CD4-positive, alpha-beta memory T cell (primary cell): ENCODE results near the gene TMEM205. TPM values are rescaled to one million over a fixed set of nuclear protein-coding genes. Genes with fewer than 3 reads are reported as not detected.
A peak's percentile ranks its signal among the peaks of the same experiment; 100 is the strongest.

Experiments
- CTCF ChIA-PET: fragments of 350-600 bp; sonication (Branson Sonifier 250); formaldehyde crosslinking; loops from one replicate; lab custom pipeline; 2021; ENCODE audit warnings: inconsistent platforms; ENCODE audit not compliant: partially characterized antibody; lab: Charles Lee
- POLR2A ChIA-PET: fragments of 350-600 bp; sonication (Branson Sonifier 250); formaldehyde crosslinking; loops from one replicate; lab custom pipeline; 2021; ENCODE audit not compliant: partially characterized antibody; lab: Charles Lee
- DNase-seq, 5 donors: peaks; one replicate each; pipeline versions ENCODE4 v3.0.0 to v3.0.0-alpha.2; 2020 to 2022; ENCODE audit warnings: mixed read lengths in 1 of 5
- H3K27ac ChIP-seq: one replicate; pipeline ENCODE4 v1.7.0; 2013; ENCODE audit warnings: low read depth, low read length
- H3K27me3 ChIP-seq: 2 replicates; pipeline ENCODE4 v1.7.0; 2013; ENCODE audit warnings: mild to moderate bottlenecking, low read length, moderate library complexity; ENCODE audit not compliant: insufficient read depth
- H3K36me3 ChIP-seq: 2 replicates; pipeline ENCODE4 v1.7.0; 2013; ENCODE audit warnings: mild to moderate bottlenecking, low read length, moderate library complexity; ENCODE audit not compliant: insufficient read depth
- H3K4me1 ChIP-seq: 2 replicates; pipeline ENCODE4 v1.7.0; 2013; ENCODE audit warnings: mild to moderate bottlenecking, low read length, moderate library complexity; ENCODE audit not compliant: insufficient read depth
- H3K4me3 ChIP-seq, 2 donors: one replicate each; pipeline ENCODE4 v1.7.0; 2013; ENCODE audit warnings: low read length in 2 of 2, mild to moderate bottlenecking in 1 of 2
- H3K9me3 ChIP-seq, 2 donors: one replicate each; pipeline ENCODE4 v1.7.0; 2013; ENCODE audit warnings: low read length in 2 of 2, control low read depth in 1 of 2; ENCODE audit not compliant: control insufficient read depth in 1 of 2
- H3K27ac Mint-ChIP-seq, 7 donors: one replicate each; pipeline ENCODE4 v1.8.0; 2020 to 2021; ENCODE audit warnings: mixed read lengths in 7 of 7, mild to moderate bottlenecking in 6 of 7, inconsistent platforms in 3 of 7, moderate library complexity in 3 of 7
- H3K27me3 Mint-ChIP-seq, 2 donors: one replicate each; pipeline ENCODE4 v1.8.0; 2020 to 2021; ENCODE audit warnings: mixed read lengths in 2 of 2
- H3K36me3 Mint-ChIP-seq, 2 donors: one replicate each; pipeline ENCODE4 v1.8.0; 2020 to 2021; ENCODE audit warnings: mixed read lengths in 2 of 2, inconsistent platforms in 1 of 2, mild to moderate bottlenecking in 1 of 2
- H3K4me1 Mint-ChIP-seq, 4 donors: one replicate each; pipeline ENCODE4 v1.8.0; 2020 to 2021; ENCODE audit warnings: mixed read lengths in 4 of 4, mild to moderate bottlenecking in 1 of 4
- H3K4me3 Mint-ChIP-seq, 8 donors: one replicate each; pipeline ENCODE4 v1.8.0; 2020 to 2021; ENCODE audit warnings: mixed read lengths in 8 of 8, mild to moderate bottlenecking in 7 of 8, moderate library complexity in 6 of 8, inconsistent platforms in 3 of 8
- H3K9me3 Mint-ChIP-seq, 8 donors: one replicate each; pipeline ENCODE4 v1.8.0; 2020 to 2021; ENCODE audit warnings: mixed read lengths in 8 of 8, mild to moderate bottlenecking in 5 of 8, inconsistent platforms in 3 of 8, moderate library complexity in 1 of 8
- intact Hi-C: fragments of 100-400 bp; cut with micrococcal nuclease; formaldehyde crosslinking; loops from one replicate; pipeline ENCODE4 v1.15.1; 2023
- polyA plus RNA-seq, 2 donors: library from polyadenylated mRNA; unstranded; fragments of 300-500 nt; fragmentation: Illumina TruSeq; gene quantifications; one replicate each; pipeline ENCODE4 v1.2.3, GENCODE V29; 2021
- total RNA-seq, 2 experiments: library from RNA; stranded (reverse); gene quantifications; one replicate each; pipeline ENCODE4 v1.2.3, GENCODE V29; 2021

TMEM205 gene
- 10 to 100 TPM; 26.1 to 28.5 TPM for total RNA-seq
- polyA plus RNA-seq, result 10 to 100 TPM; 56.1 to 86.3 TPM

DNA sequence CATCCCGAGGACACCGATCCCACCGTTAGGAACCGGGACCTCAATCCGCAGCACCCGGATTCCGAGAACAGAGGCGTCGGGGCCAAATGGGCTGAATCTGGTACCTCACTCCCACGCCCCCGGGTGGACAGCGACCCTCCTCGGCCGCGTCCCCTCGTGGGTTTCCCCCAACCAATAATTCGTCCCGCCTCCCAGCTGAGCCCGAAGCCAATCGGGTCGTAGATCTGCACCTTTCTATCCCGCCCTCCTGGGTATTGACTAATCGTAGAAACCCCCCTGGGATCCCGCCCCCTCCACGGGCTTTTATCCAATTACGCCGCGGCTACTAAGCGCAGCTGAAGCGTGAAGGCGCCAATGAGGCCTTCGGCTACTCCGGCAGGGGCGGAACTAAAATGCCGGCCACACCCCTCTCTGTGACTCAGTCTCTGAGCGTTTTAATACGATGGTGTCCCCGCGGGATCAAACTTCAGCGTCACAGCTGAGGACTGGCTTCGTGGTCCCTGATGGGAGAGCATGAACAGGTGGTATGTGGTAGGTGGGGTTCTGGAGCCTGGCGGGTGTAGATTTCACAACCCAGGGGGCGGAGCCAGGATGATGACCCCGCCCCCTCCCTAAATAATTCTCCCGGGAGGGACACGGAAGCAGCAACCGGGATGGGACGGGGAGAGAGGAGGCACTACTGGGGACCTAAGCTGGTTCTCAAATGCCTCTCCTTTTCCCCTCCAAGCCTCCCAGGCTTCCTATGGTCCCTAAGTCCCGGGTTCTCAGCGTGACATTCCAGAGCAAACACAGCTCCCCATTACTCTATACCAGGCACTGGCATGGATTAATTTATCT lies at the start of gene TMEM205, which contains the start of gene CCDC159:
TMEM205 (minus strand) TSS at position 165 of the 837 bp plus-strand sequence. CDS start 649 bp downstream, outside the sequence.
CCDC159 (plus strand) TSS at position 416 of the 837 bp plus-strand sequence; CDS start at position 504, 88 bp downstream.
- H3K27me3 ChIP-seq, result no peaks in the 10 kb centered on the region
- peak within 1 kb of the TSS; percentile 88 for H3K27ac ChIP-seq
- peak within 1 kb of the TSS; percentile 92 to 96 for H3K4me3 ChIP-seq
- ChIA-PET CTCF (interaction anchor here (2.1 to 2.3 kb wide), 2 partner anchors 29 to 35 kb away, joined by 6 to 12 read pairs; partner anchors contain the start of gene SWSAP1), POLR2A (interaction anchor here (0.9 to 6.2 kb wide), 13 partner anchors 18 to 511 kb away, joined by 3 to 54 read pairs (median 4); partner anchors contain the start of genes ELOF1, EPOR, SWSAP1 and TMED1)
- H3K9me3 ChIP-seq, result no peaks in the 10 kb centered on the region
- intact Hi-C loops, result loop anchor here (1.0 kb wide), 3 partner anchors 28 to 89 kb away; partner anchors contain the start of genes ODAD3, PRKCSH and SWSAP1
- H3K36me3 ChIP-seq, result no peaks in the 10 kb centered on the region
- H3K4me3 Mint-ChIP-seq, result peak within 1 kb of the TSS; percentile 95 to 98 (median 97)
- H3K4me1 Mint-ChIP-seq, result peaks cover 17 to 32% (median 25%) of the 10 kb centered on the region in 4 donors
- DNase-seq, result peak; percentile 97 to 100 (median 99)
- H3K4me1 ChIP-seq, result peaks cover 17% of the 10 kb centered on the region
- no peaks in the 10 kb centered on the region for H3K27me3 Mint-ChIP-seq
- H3K9me3 Mint-ChIP-seq, result peaks cover 0 to 6% (median 0%) of the 10 kb centered on the region in 8 donors
- peaks cover 5 to 7% of the 10 kb centered on the region in 2 donors for H3K36me3 Mint-ChIP-seq
- H3K27ac Mint-ChIP-seq, result peak within 1 kb of the TSS; percentile 80 to 98 (median 95)

DNA sequence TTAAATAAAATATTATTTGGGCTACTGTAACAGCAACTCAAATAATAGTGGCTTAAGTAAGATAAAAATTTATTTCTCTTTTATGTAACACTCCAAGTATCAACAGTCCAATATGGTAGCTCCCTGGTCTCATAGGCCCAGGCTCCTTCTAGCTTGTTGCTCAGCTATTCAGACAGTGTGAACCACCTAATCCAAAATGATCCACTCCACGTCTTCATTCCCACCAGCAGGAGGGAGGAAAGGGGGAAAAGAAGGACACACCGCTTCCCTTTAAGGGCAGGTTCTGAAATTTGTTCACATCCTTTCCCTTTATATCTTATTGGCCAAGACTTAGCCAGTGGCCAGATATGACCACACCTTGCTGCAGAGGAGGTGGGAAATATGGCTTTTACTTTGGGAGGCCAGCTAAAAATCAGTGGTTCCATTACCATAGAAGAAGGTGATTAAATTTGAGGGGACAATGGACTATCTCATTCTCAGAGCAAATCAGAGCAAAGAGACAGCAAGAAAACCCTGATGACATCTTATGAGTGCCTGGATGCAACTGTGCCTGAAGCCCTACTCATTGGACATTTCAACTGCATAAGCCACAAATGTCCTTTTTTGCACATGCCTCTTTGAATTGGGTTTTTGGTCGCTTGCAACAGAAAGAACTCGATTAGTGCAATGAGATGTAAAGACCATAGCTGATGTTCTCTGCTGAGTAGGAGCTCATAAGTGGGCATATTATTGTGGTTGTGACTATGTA lies 45.0 kb upstream of the TMEM205 start:
- no peak overlapping the region for H3K4me3 Mint-ChIP-seq
- H3K36me3 ChIP-seq, result no peaks in the 10 kb centered on the region
- POLR2A ChIA-PET, result interaction anchor here (1.2 kb wide), 1 partner anchor 10 kb away, joined by 5 read pairs; no protein-coding TSS in a partner anchor
- H3K27ac Mint-ChIP-seq, result no peak overlapping the region
- no peak overlapping the region for H3K27ac ChIP-seq
- H3K4me3 ChIP-seq, result no peak overlapping the region
- H3K27me3 ChIP-seq, result no peaks in the 10 kb centered on the region
- no peaks in the 10 kb centered on the region for H3K9me3 ChIP-seq
- H3K36me3 Mint-ChIP-seq, result no peaks in the 10 kb centered on the region
- H3K9me3 Mint-ChIP-seq, result peaks cover 0 to 4% (median 0%) of the 10 kb centered on the region in 8 donors
- peaks cover 4 to 5% of the 10 kb centered on the region in 2 donors for H3K27me3 Mint-ChIP-seq
- CTCF ChIA-PET, result interaction anchor here (1.4 to 2.2 kb wide), 3 partner anchors 10 to 92 kb away, joined by 4 to 13 read pairs (median 5); no protein-coding TSS in a partner anchor
- H3K4me1 Mint-ChIP-seq, result peaks cover 5 to 20% (median 5%) of the 10 kb centered on the region in 4 donors
- no peaks in the 10 kb centered on the region for H3K4me1 ChIP-seq
- intact Hi-C loops, result no loop called here
- no peak for DNase-seq

DNA sequence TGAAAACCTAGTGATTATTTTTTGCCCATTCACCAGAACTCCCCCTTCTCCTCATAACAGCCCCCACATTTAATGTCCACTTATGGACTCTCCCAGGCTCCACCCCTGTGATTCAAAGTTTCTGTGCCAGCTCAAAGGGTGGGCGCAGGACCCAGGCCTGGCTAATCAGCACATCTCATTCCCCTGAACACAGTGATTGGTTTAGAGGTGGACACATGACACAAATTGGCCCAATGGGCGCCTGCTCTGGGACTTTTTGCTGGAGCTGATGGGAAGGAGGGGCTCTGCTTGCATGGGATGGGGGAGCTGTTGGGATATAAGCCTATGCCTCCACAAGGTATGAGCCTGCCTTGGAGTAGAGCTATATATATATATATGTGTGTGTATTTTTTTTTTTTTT lies 44.3 kb upstream of the TMEM205 start:
- Mint-ChIP-seq H3K36me3 (no peaks in the 10 kb centered on the region), H3K27me3 (peaks cover 3 to 5% of the 10 kb centered on the region in 2 donors), H3K4me3 (no peak overlapping the region), H3K9me3 (peaks cover 0 to 4% (median 0%) of the 10 kb centered on the region in 8 donors), H3K27ac (no peak overlapping the region), H3K4me1 (peaks cover 5 to 20% (median 5%) of the 10 kb centered on the region in 4 donors)
- H3K4me3 ChIP-seq, result no peak overlapping the region
- H3K27ac ChIP-seq, result no peak overlapping the region
- no peaks in the 10 kb centered on the region for H3K27me3 ChIP-seq
- ChIA-PET POLR2A (interaction anchor here (1.2 kb wide), 1 partner anchor 9 kb away, joined by 5 read pairs; no protein-coding TSS in a partner anchor), CTCF (interaction anchor here (1.4 to 2.2 kb wide), 3 partner anchors 9 to 92 kb away, joined by 4 to 13 read pairs (median 5); no protein-coding TSS in a partner anchor)
- intact Hi-C loops, result no loop called here
- no peak for DNase-seq
- H3K4me1 ChIP-seq, result no peaks in the 10 kb centered on the region
- no peaks in the 10 kb centered on the region for H3K9me3 ChIP-seq
- no peaks in the 10 kb centered on the region for H3K36me3 ChIP-seq

DNA sequence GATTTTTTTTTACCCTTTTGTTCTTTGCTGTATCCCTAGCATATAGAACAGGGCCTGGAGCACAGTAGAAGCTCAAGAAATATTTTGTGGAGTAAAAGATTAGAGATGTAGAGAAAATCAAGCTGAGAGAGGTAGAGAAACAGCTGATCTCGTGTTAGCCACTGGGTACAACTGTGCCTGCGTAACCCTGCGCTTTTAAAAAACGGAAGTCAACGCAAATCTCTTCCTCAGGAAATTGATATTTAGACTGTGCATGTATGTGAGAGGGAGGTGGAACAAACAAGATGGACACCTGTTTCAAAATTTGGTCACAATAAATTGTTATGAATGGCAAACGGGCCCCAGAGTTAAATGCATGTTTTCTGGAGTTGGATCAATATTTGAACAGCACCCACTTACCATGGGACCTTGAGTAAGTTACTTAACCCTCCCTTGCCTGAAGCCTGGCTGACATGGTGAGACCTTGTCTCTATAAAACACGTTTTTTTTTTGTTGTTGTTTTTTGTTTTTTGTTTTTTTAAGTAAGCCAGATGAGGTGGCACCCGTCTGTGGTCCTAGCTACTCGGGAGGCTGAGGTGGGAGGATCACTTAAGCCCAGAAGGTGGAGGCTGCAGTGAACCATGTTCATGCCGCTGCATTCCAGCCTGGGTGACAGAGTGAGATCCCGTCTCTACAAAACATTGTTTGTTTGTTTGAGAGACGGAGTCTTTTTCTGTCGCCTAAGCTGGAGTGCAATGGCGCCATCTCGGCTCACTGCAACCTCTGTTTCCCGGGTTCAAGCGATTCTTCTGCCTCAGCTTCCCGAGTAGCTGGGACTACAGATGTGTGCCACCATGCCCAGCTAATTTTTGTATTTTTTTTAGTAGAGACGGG lies 41.3 kb upstream of the TMEM205 start:
- no peaks in the 10 kb centered on the region for H3K27me3 ChIP-seq
- no peaks in the 10 kb centered on the region for H3K9me3 ChIP-seq
- intact Hi-C loops, result no loop called here
- no peak overlapping the region for H3K4me3 ChIP-seq
- H3K36me3 ChIP-seq, result no peaks in the 10 kb centered on the region
- peak in 1 of 5 donors; percentile 19 for DNase-seq
- peaks cover 12% of the 10 kb centered on the region for H3K4me1 ChIP-seq
- H3K27ac ChIP-seq, result no peak overlapping the region
- ChIA-PET CTCF (interaction anchor here (1.0 to 1.2 kb wide), 2 partner anchors 13 to 95 kb away, joined by 4 read pairs; partner anchors contain the start of gene SWSAP1), POLR2A (interaction anchor here (1.2 to 1.7 kb wide), 3 partner anchors 12 to 41 kb away, joined by 4 to 9 read pairs (median 4); partner anchors contain the start of genes CCDC159 and TMEM205)
- H3K27me3 Mint-ChIP-seq, result peaks cover 2 to 6% of the 10 kb centered on the region in 2 donors
- peaks cover 0 to 4% (median 0%) of the 10 kb centered on the region in 8 donors for H3K9me3 Mint-ChIP-seq
- no peaks in the 10 kb centered on the region for H3K36me3 Mint-ChIP-seq
- H3K27ac Mint-ChIP-seq, result peak overlapping the region in 1 of 7 donors; percentile 17
- peak overlapping the region in 1 of 8 donors; percentile 26 for H3K4me3 Mint-ChIP-seq
- H3K4me1 Mint-ChIP-seq, result peaks cover 4 to 16% (median 10%) of the 10 kb centered on the region in 4 donors

DNA sequence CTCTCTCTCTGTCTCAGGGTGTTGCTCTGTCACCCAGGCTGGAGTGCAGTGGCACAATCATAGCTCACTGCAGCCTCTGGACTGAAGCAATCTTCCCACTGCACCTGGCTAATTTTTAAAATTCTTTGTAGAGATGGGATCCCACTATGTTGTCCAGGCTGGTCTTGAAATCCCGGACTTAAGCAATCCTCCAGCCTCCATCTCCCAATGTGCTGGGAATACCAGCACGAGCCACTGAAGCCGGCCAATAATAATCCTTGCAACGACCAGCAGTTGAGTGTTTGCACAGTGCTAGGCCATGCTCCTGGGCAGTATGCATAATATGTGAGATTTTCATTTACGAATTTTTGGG lies 38.7 kb upstream of the TMEM205 start:
- no peak for DNase-seq
- Mint-ChIP-seq H3K27ac (no peak overlapping the region), H3K4me3 (no peak overlapping the region), H3K36me3 (peaks cover 0 to 6% of the 10 kb centered on the region in 2 donors), H3K9me3 (no peaks in the 10 kb centered on the region), H3K27me3 (peaks cover 9 to 11% of the 10 kb centered on the region in 2 donors), H3K4me1 (peaks cover 18 to 39% (median 28%) of the 10 kb centered on the region in 4 donors)
- intact Hi-C loops, result loop anchor here (5.0 kb wide), 1 partner anchor 38 kb away; no protein-coding TSS in a partner anchor
- Histone ChIP-seq H3K27me3 (no peaks in the 10 kb centered on the region), H3K4me3 (no peak overlapping the region), H3K36me3 (no peaks in the 10 kb centered on the region), H3K4me1 (peaks cover 32% of the 10 kb centered on the region), H3K9me3 (no peaks in the 10 kb centered on the region), H3K27ac (no peak overlapping the region)
- CTCF ChIA-PET, result no interaction called here
- POLR2A ChIA-PET, result interaction anchor here (2.2 kb wide), 1 partner anchor 10 kb away, joined by 23 read pairs; the partner anchor contains the start of gene SWSAP1

DNA sequence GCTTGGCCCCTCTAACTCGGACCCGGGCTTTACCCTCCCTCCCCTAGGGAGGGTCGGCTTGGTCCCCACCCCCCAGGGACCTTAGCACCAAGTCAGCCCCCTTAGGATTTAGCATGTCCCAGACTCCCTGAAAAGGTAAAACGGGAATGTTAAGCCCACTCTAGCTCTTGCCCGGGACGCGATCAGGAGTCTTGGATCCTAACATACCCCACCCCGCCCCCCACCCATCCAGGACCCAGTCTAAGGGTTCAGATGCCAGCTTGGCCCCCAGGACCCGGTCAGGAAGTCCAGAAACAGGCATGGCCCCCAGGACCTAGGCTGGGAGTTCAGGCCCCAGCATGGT lies 37.6 kb upstream of the TMEM205 start:
- DNase-seq, result no peak
- intact Hi-C loops, result loop anchor here (5.0 kb wide), 1 partner anchor 39 kb away; no protein-coding TSS in a partner anchor
- no peak overlapping the region for H3K27ac ChIP-seq

More for the DNA sequence above, 37.6 kb upstream of the TMEM205 start:
- ChIA-PET CTCF (interaction anchor here (0.8 to 5.0 kb wide), 10 partner anchors 9 to 98 kb away, joined by 3 to 49 read pairs (median 5); partner anchors contain the start of genes ELAVL3, ODAD3, PRKCSH and SWSAP1), POLR2A (interaction anchor here (1.1 to 2.2 kb wide), 4 partner anchors 9 to 51 kb away, joined by 3 to 23 read pairs (median 4); partner anchors contain the start of genes CCDC159, ODAD3, PRKCSH and RAB3D)
- H3K4me3 Mint-ChIP-seq, result peak overlapping the region in 1 of 8 donors; percentile 12
- H3K4me1 Mint-ChIP-seq, result peaks cover 18 to 41% (median 30%) of the 10 kb centered on the region in 4 donors
- Histone ChIP-seq H3K9me3 (no peaks in the 10 kb centered on the region), H3K4me3 (no peak overlapping the region), H3K4me1 (peaks cover 37% of the 10 kb centered on the region), H3K36me3 (no peaks in the 10 kb centered on the region), H3K27me3 (no peaks in the 10 kb centered on the region)
- H3K36me3 Mint-ChIP-seq, result peaks cover 0 to 6% of the 10 kb centered on the region in 2 donors
- peak overlapping the region in 1 of 7 donors; percentile 41 for H3K27ac Mint-ChIP-seq
- no peaks in the 10 kb centered on the region for H3K9me3 Mint-ChIP-seq
- H3K27me3 Mint-ChIP-seq, result peaks cover 9 to 11% of the 10 kb centered on the region in 2 donors
